ENCODE measurements around the gene UNC93A. TPM values are rescaled to one million over a fixed set of nuclear protein-coding genes. Genes with fewer than 3 reads are reported as not detected.
A peak's percentile ranks its signal among the peaks of the same experiment; 100 is the strongest.
"Not testable (repeated sequence)": the region's sequence is repeated elsewhere in the genome, so short reads cannot be mapped to it uniquely, and the experiment has no call there.

Gene UNC93A
- total RNA-seq, 1 donor from 2014 or later: not detected

- Mint-ChIP-seq H3K4me3 (ENCODE audit: unreplicated experiment) (no peak overlapping the region), H3K4me1 (ENCODE audit: unreplicated experiment) (no peaks in the 10 kb centered on the region), H3K9me3 (ENCODE audit: unreplicated experiment) (no peaks in the 10 kb centered on the region), H3K27me3 (ENCODE audit: unreplicated experiment) (peaks cover 2% of the 10 kb centered on the region), H3K27ac (ENCODE audit: unreplicated experiment) (no peak overlapping the region), H3K36me3 (ENCODE audit: low read depth, unreplicated experiment) (peaks cover 5% of the 10 kb centered on the region)
- peak; percentile 37 for TF ChIP-seq CTCF (IDR thresholded peaks at IDR 0.05; ENCODE audit: unreplicated experiment)
- no peak for DNase-seq (ENCODE audit: low spot score)
Measured at GRCh38 chr6:167255918-167256553, 35.1 kb upstream of the UNC93A start.

GRCh38 chr6:167258646-167259045 is 32.5 kb upstream of the UNC93A start:
- Mint-ChIP-seq H3K4me1 (ENCODE audit: unreplicated experiment) (no peaks in the 10 kb centered on the region), H3K27ac (ENCODE audit: unreplicated experiment) (no peak overlapping the region), H3K36me3 (ENCODE audit: low read depth, unreplicated experiment) (peaks cover 5% of the 10 kb centered on the region), H3K27me3 (ENCODE audit: unreplicated experiment) (peaks cover under 1% of the 10 kb centered on the region), H3K9me3 (ENCODE audit: unreplicated experiment) (no peaks in the 10 kb centered on the region), H3K4me3 (ENCODE audit: unreplicated experiment) (no peak overlapping the region)
- no peak for TF ChIP-seq CTCF (IDR thresholded peaks at IDR 0.05; ENCODE audit: unreplicated experiment)
- no peak for DNase-seq (ENCODE audit: low spot score)

GRCh38 chr6:167266057-167266829 is 24.9 kb upstream of the UNC93A start:
- H3K9me3 Mint-ChIP-seq (ENCODE audit: unreplicated experiment); DNase-seq (ENCODE audit: low spot score); H3K27ac Mint-ChIP-seq (ENCODE audit: unreplicated experiment); H3K36me3 Mint-ChIP-seq (ENCODE audit: low read depth, unreplicated experiment); H3K27me3 Mint-ChIP-seq (ENCODE audit: unreplicated experiment); H3K4me1 Mint-ChIP-seq (ENCODE audit: unreplicated experiment); H3K4me3 Mint-ChIP-seq (ENCODE audit: unreplicated experiment): not testable (repeated sequence)

- H3K4me3 Mint-ChIP-seq (ENCODE audit: unreplicated experiment): no peak overlapping the region
- peaks cover 4% of the 10 kb centered on the region for H3K27me3 Mint-ChIP-seq (ENCODE audit: unreplicated experiment)
- no peak for DNase-seq (ENCODE audit: low spot score)
- no peak overlapping the region for H3K27ac Mint-ChIP-seq (ENCODE audit: unreplicated experiment)
- no peaks in the 10 kb centered on the region for H3K36me3 Mint-ChIP-seq (ENCODE audit: low read depth, unreplicated experiment)
- peaks cover 7% of the 10 kb centered on the region for H3K4me1 Mint-ChIP-seq (ENCODE audit: unreplicated experiment)
- TF ChIP-seq CTCF (IDR thresholded peaks at IDR 0.05; ENCODE audit: unreplicated experiment): no peak
- no peaks in the 10 kb centered on the region for H3K9me3 Mint-ChIP-seq (ENCODE audit: unreplicated experiment)
Measured at GRCh38 chr6:167266830-167267555, 24.1 kb upstream of the UNC93A start.

GRCh38 chr6:167267556-167267898 is 23.6 kb upstream of the UNC93A start:
- H3K36me3 Mint-ChIP-seq (ENCODE audit: low read depth, unreplicated experiment); H3K27ac Mint-ChIP-seq (ENCODE audit: unreplicated experiment); H3K9me3 Mint-ChIP-seq (ENCODE audit: unreplicated experiment); H3K27me3 Mint-ChIP-seq (ENCODE audit: unreplicated experiment); DNase-seq (ENCODE audit: low spot score); H3K4me3 Mint-ChIP-seq (ENCODE audit: unreplicated experiment): not testable (repeated sequence)
- H3K4me1 Mint-ChIP-seq (ENCODE audit: unreplicated experiment): peaks cover 12% of the 10 kb centered on the region

Data from endothelial cell (in vitro differentiated cells).